Measurements from ENCODE around the gene CAMK1. TPM values are rescaled to one million over a fixed set of nuclear protein-coding genes. Genes with fewer than 3 reads are reported as not detected.
A peak's percentile ranks its signal among the peaks of the same experiment; 100 is the strongest.

CAMK1 gene
- total RNA-seq, 1 donor from 2014 or later, result 8.2 TPM

- Mint-ChIP-seq H3K27me3 (ENCODE audit: unreplicated experiment) (no peaks in the 10 kb centered on the region), H3K36me3 (ENCODE audit: unreplicated experiment) (peaks cover 10% of the 10 kb centered on the region), H3K9me3 (ENCODE audit: unreplicated experiment) (peaks cover 1% of the 10 kb centered on the region), H3K27ac (ENCODE audit: unreplicated experiment) (peak overlapping the region; percentile 89), H3K4me1 (ENCODE audit: low read depth, unreplicated experiment) (peaks cover 14% of the 10 kb centered on the region), H3K4me3 (ENCODE audit: unreplicated experiment) (peak overlapping the region; percentile 30)
- no peak for TF ChIP-seq CTCF (IDR thresholded peaks at IDR 0.05; ENCODE audit: partially characterized antibody, unreplicated experiment)
- no peak for DNase-seq
Measured at GRCh38 chr3:9721700-9722060, 48.1 kb downstream of the CAMK1 start.

GRCh38 chr3:9721015-9721699 is 48.6 kb downstream of the CAMK1 start:
- TF ChIP-seq CTCF (IDR thresholded peaks at IDR 0.05; ENCODE audit: partially characterized antibody, unreplicated experiment), result no peak
- peaks cover 10% of the 10 kb centered on the region for H3K36me3 Mint-ChIP-seq (ENCODE audit: unreplicated experiment)
- peaks cover 14% of the 10 kb centered on the region for H3K4me1 Mint-ChIP-seq (ENCODE audit: low read depth, unreplicated experiment)
- peak overlapping the region; percentile 89 for H3K27ac Mint-ChIP-seq (ENCODE audit: unreplicated experiment)
- peak overlapping the region; percentile 30 for H3K4me3 Mint-ChIP-seq (ENCODE audit: unreplicated experiment)
- no peaks in the 10 kb centered on the region for H3K27me3 Mint-ChIP-seq (ENCODE audit: unreplicated experiment)
- peak; percentile 64 for DNase-seq
- peaks cover 1% of the 10 kb centered on the region for H3K9me3 Mint-ChIP-seq (ENCODE audit: unreplicated experiment)

DNA sequence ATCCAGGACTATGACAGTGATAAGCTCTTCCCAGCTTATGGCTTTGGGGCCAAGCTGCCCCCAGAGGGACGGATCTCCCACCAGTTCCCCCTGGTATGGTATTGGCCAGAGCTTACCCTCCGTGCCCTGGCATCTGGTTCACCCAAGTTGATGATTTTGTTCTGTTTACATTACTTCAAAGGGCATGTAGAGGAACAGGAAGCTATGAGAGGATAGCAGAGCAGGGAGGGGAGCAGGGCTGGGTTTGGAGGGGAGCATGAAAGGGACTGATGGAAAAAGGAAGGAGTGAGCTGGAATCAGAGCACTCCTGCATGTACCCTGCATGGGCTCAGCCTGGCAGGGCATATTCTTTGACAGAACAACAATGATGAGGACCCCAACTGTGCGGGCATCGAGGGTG is 51.6 kb downstream of the CAMK1 start:
- peaks cover 5% of the 10 kb centered on the region for H3K9me3 Mint-ChIP-seq (ENCODE audit: unreplicated experiment)
- no peak overlapping the region for H3K27ac Mint-ChIP-seq (ENCODE audit: unreplicated experiment)
- H3K36me3 Mint-ChIP-seq (ENCODE audit: unreplicated experiment), result peaks cover 15% of the 10 kb centered on the region
- no peak for TF ChIP-seq CTCF (IDR thresholded peaks at IDR 0.05; ENCODE audit: partially characterized antibody, unreplicated experiment)
- no peak for DNase-seq
- H3K4me3 Mint-ChIP-seq (ENCODE audit: unreplicated experiment), result no peak overlapping the region
- H3K27me3 Mint-ChIP-seq (ENCODE audit: unreplicated experiment), result peaks cover 3% of the 10 kb centered on the region
- H3K4me1 Mint-ChIP-seq (ENCODE audit: low read depth, unreplicated experiment), result peaks cover 14% of the 10 kb centered on the region

DNA sequence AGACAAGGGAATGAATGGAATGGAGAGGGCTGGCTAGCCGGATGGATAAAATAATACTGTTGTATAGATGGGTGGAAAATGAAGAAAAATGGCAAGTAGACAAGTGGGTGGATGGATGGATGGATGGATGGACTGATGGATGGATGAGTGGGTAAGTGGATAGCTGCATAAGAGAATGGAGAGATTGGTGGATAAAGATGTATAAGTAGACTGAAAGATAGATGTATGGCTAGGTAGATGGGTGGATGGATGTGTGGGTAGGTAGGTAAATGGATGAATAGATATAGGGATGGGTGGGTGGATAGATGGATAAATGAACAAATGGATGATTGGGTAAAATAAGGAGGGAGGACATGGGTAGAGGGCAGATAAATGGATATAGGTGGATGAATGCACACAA is 52.2 kb downstream of the CAMK1 start:
- H3K36me3 Mint-ChIP-seq (ENCODE audit: unreplicated experiment), result peaks cover 16% of the 10 kb centered on the region
- peaks cover 14% of the 10 kb centered on the region for H3K4me1 Mint-ChIP-seq (ENCODE audit: low read depth, unreplicated experiment)
- H3K4me3 Mint-ChIP-seq (ENCODE audit: unreplicated experiment), result no peak overlapping the region
- peaks cover 4% of the 10 kb centered on the region for H3K27me3 Mint-ChIP-seq (ENCODE audit: unreplicated experiment)
- TF ChIP-seq CTCF (IDR thresholded peaks at IDR 0.05; ENCODE audit: partially characterized antibody, unreplicated experiment), result no peak
- peaks cover 5% of the 10 kb centered on the region for H3K9me3 Mint-ChIP-seq (ENCODE audit: unreplicated experiment)
- H3K27ac Mint-ChIP-seq (ENCODE audit: unreplicated experiment), result no peak overlapping the region
- no peak for DNase-seq

DNA sequence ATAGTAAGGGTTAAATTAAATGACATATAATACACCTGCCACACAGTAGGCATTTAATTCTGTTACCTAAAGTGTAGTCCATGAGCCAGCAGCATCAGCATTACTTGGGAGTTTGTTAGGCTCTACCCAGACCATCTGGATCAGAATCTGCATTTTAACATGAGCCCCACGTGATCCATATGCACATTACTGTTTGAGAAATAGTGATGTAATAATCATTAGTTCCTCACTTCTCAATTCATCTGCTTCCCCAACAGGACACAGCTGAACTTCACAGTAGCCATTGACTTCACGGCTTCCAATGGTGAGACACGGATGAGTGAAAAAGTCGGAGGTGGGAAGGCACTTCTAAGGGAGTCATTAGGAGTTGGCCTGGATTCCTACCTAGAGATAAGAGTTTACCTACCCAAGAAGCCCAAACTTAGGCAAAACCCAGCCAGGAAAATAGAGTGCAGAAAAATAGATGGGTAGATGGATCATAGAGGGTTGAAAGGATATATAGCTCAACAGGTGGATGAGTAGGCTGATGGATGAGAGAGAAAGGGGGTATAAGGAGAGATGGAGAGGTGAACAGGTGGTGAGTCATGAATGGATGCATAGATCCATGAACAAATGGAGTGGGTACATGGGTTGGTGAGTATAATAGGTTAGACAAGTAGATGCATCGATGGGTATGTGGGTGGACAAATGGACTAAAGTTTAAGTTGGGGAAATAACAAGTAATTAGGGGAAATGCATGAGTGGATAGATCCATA is 52.8 kb downstream of the CAMK1 start:
- no peak for TF ChIP-seq CTCF (IDR thresholded peaks at IDR 0.05; ENCODE audit: partially characterized antibody, unreplicated experiment)
- peak overlapping the region; percentile 3 for H3K27ac Mint-ChIP-seq (ENCODE audit: unreplicated experiment)
- peaks cover 5% of the 10 kb centered on the region for H3K9me3 Mint-ChIP-seq (ENCODE audit: unreplicated experiment)
- peaks cover 4% of the 10 kb centered on the region for H3K27me3 Mint-ChIP-seq (ENCODE audit: unreplicated experiment)
- peaks cover 14% of the 10 kb centered on the region for H3K4me1 Mint-ChIP-seq (ENCODE audit: low read depth, unreplicated experiment)
- peaks cover 16% of the 10 kb centered on the region for H3K36me3 Mint-ChIP-seq (ENCODE audit: unreplicated experiment)
- no peak for DNase-seq
- H3K4me3 Mint-ChIP-seq (ENCODE audit: unreplicated experiment), result no peak overlapping the region

Data from glutamatergic neuron (in vitro differentiated cells).